Left ventricle myocardium inferior (tissue), 1 donor: ENCODE measurements around the gene RAB10. TPM values are rescaled to one million over a fixed set of nuclear protein-coding genes. Genes with fewer than 3 reads are reported as not detected.
A peak's percentile ranks its signal among the peaks of the same experiment; 100 is the strongest.

Experiments
- DNase-seq: peaks from one replicate; pipeline ENCODE4 v3.0.0-alpha.2; 2020
- H3K27ac ChIP-seq: fragments of 200-600 bp; replicated peaks from 2 replicates; pipeline ENCODE4 v1.8.0; 2021
- H3K27me3 ChIP-seq: fragments of 200-600 bp; 2 replicates; pipeline ENCODE4 v1.8.0; 2021; ENCODE audit warnings: low read depth
- H3K36me3 ChIP-seq: fragments of 200-600 bp; 2 replicates; pipeline ENCODE4 v1.8.0; 2021
- H3K4me1 ChIP-seq: fragments of 200-600 bp; 2 replicates; pipeline ENCODE4 v1.8.0; 2021
- H3K4me3 ChIP-seq: fragments of 200-600 bp; 2 replicates; pipeline ENCODE4 v1.8.0; 2021; ENCODE audit warnings: mild to moderate bottlenecking, moderate library complexity
- H3K9me3 ChIP-seq: fragments of 200-600 bp; replicated peaks from 2 replicates; pipeline ENCODE4 v1.8.0; 2021
- intact Hi-C: fragments of 100-400 bp; cut with micrococcal nuclease; formaldehyde crosslinking; loops from one replicate; pipeline ENCODE4 v1.11.0; 2022
- total RNA-seq: library from RNA; stranded (reverse); fragmentation: NEBNext Ultra II Directional; extraction: Animal tissue kit (Norgen Biotek cat#: 25700); gene quantifications from one replicate; pipeline ENCODE4 v1.2.1, GENCODE V29; 2021
- TF ChIP-seq, protein P1 (sequence below): fragments of 200-600 bp; IDR thresholded peaks from 2 replicates; pipeline ENCODE4 v1.8.0; 2021; ENCODE audit warnings: antibody characterized with exemption, mild to moderate bottlenecking, borderline replicate concordance
- donor health status: DM: no; HTN: yes; CAD: no; lungs with severe emphysema.

The RAB10 gene
- total RNA-seq, 1 donor from 2014 or later: 86.1 TPM

DNA sequence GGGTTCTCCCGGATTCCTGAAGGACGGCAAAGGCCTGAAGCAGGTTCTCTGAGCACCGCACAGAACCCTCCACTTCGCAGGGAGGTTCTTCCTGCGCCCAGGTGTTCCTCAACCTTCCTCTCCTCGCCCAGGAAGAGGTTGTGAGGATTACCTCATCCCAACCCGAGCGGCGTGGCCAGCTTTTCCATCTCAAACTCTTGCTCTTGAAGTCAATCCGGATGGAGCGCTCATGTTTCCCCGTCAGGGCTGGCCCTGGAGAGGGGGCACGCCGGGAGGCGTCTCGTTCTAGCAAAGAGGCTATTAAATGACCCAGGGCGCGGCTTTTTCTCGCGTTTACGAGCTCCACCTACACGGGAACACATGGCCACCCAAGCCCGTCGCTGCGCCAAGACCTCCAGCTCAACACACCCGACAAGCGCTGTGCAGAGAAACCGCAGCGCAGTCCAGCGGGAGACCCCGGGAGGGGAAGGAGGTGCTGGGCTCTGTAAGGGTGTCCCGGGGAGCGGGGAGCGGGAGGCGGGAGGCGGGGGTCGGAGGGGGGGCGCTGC lies 540 bp upstream of the RAB10 start:
- intact Hi-C loops: no loop called here
- Histone ChIP-seq H3K9me3 (no peaks in the 10 kb centered on the region), H3K4me3 (peak overlapping the region; percentile 98), H3K36me3 (peaks cover 10% of the 10 kb centered on the region), H3K27ac (peak overlapping the region; percentile 99), H3K4me1 (peaks cover 49% of the 10 kb centered on the region), H3K27me3 (no peaks in the 10 kb centered on the region)
- TF ChIP-seq, protein P1, sequence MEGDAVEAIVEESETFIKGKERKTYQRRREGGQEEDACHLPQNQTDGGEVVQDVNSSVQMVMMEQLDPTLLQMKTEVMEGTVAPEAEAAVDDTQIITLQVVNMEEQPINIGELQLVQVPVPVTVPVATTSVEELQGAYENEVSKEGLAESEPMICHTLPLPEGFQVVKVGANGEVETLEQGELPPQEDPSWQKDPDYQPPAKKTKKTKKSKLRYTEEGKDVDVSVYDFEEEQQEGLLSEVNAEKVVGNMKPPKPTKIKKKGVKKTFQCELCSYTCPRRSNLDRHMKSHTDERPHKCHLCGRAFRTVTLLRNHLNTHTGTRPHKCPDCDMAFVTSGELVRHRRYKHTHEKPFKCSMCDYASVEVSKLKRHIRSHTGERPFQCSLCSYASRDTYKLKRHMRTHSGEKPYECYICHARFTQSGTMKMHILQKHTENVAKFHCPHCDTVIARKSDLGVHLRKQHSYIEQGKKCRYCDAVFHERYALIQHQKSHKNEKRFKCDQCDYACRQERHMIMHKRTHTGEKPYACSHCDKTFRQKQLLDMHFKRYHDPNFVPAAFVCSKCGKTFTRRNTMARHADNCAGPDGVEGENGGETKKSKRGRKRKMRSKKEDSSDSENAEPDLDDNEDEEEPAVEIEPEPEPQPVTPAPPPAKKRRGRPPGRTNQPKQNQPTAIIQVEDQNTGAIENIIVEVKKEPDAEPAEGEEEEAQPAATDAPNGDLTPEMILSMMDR: no peak
- no peak for DNase-seq

DNA sequence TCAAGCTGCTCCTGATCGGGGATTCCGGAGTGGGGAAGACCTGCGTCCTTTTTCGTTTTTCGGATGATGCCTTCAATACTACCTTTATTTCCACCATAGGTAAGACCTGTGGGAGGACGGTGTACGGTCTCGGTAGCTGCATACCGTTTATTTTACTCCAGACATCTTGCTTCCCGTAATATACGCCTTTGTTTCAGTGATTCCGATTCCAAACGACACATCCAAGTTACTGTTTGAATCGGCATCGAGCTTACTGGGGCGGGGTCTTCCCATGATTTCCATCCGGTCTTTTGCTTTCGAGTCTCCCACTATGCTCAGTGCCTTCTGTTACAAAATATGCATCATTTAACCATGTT lies 731 bp downstream of the RAB10 start:
- intact Hi-C loops: no loop called here
- H3K27me3 ChIP-seq: no peaks in the 10 kb centered on the region
- TF ChIP-seq, protein P1: no peak

DNA sequence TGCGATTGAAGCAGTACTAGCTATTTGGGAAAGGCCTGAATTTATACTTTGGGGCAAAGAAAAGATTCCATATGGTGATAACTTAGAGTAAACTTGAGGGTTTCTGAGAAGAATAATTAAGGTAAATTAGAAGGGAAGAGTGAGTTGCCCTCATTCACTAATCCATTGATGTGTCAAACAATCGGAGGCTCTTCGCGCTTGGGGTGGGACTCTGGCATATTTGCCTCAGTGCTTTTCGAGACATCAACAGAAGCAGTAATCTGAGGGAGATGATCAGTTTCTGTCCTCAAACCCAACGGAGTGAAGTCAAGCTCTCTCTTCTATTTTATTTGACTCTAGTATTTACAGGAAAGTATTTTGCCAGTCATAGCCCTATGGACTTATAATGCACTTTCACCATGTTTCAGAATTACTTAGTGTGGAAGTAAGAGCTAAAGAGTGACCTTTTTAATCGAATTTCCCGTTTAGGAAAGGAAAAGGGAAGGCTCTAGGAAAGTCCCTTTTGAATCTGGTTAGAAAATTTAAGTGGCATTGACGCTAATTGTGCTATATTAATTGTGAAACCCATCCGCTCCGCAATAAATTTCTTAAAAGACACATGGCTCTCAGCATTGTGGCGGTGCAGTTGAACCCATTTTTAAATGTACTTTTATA lies 1.3 kb downstream of the RAB10 start:
- Histone ChIP-seq H3K27ac (peak overlapping the region; percentile 99), H3K4me1 (peaks cover 68% of the 10 kb centered on the region), H3K4me3 (peak overlapping the region; percentile 98), H3K27me3 (no peaks in the 10 kb centered on the region), H3K9me3 (no peaks in the 10 kb centered on the region), H3K36me3 (peaks cover 17% of the 10 kb centered on the region)
- no peak for DNase-seq
- TF ChIP-seq, protein P1: no peak
- intact Hi-C loops: no loop called here

More for the DNA sequence above, 731 bp downstream of the RAB10 start:
- no peaks in the 10 kb centered on the region for H3K9me3 ChIP-seq
- H3K4me3 ChIP-seq: peak overlapping the region; percentile 98
- peaks cover 11% of the 10 kb centered on the region for H3K36me3 ChIP-seq
- no peak for DNase-seq
- H3K4me1 ChIP-seq: peaks cover 62% of the 10 kb centered on the region
- H3K27ac ChIP-seq: peak overlapping the region; percentile 99

DNA sequence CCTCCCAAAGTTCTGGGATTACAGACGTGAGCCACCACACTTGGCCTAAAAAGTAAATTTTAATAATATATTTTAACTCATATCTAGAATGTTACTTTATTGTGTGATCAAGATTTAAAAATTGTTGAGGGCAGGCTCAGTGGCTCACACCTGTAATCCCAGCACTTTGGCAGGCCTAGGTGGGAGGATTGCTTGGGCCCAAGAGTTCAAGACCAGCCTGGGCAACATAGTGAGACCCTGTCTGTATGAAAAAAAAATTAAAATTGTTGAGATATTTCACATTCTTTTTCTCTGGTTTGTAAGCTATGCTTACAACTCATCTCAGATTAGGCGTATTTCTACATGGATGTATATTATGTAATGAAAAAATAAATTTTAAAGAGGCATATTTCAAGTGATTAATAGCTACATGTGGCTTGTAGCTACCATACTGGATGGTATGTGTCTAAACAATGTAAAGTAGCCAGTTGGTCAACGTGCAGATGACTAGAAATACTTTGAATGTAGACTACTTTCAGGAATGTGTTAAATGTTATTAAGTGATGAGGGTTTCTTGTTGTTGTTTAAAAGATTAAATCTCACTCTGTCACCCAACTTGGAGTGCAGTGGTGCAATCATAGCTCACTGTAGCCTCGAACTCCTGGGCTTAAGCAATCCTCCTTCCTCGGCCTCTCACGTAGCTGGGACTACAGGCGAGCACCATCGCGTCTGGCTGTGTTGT lies 5.9 kb downstream of the RAB10 start:
- no peak overlapping the region for H3K4me3 ChIP-seq
- no peak overlapping the region for H3K27ac ChIP-seq
- H3K36me3 ChIP-seq: peaks cover 23% of the 10 kb centered on the region
- intact Hi-C loops: no loop called here
- no peaks in the 10 kb centered on the region for H3K9me3 ChIP-seq
- DNase-seq: no peak
- H3K4me1 ChIP-seq: peaks cover 86% of the 10 kb centered on the region
- no peaks in the 10 kb centered on the region for H3K27me3 ChIP-seq
- TF ChIP-seq, protein P1: no peak

DNA sequence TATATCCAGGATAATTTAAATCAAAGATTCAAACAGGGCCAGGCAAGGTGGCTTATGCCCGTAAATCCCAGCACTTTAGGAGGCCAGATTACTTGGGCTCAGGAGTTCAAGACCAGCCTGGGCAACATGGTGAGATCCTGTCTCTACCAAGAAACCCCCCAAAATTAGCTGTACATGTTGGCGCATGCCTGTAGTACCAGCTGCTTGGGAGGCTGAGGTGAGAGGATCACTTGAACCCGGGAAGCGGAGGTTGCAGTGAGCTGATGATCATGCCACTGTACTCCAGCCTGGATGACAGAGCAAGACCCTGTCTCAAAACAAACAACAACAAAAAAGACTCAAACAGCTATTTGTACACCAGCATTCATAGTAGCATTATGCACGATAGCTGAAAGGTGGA lies 9.2 kb downstream of the RAB10 start:
- no peak for DNase-seq
- H3K4me1 ChIP-seq: peaks cover 60% of the 10 kb centered on the region

More for the DNA sequence above, 9.2 kb downstream of the RAB10 start:
- H3K4me3 ChIP-seq: no peak overlapping the region
- H3K27me3 ChIP-seq: no peaks in the 10 kb centered on the region
- peaks cover 12% of the 10 kb centered on the region for H3K36me3 ChIP-seq
- no peaks in the 10 kb centered on the region for H3K9me3 ChIP-seq
- TF ChIP-seq, protein P1: no peak
- H3K27ac ChIP-seq: no peak overlapping the region
- intact Hi-C loops: no loop called here
